Endothelial cell of umbilical vein (primary cell): Measurements from ENCODE around the gene PREP. TPM values are rescaled to one million over a fixed set of nuclear protein-coding genes. Genes with fewer than 3 reads are reported as not detected.

Experiments used
- BruUV-seq: library from RNA; stranded (reverse); fragments of 400-500 nt; replicated peaks from 2 replicates; lab custom pipeline; 2021; lab: Mats Ljungman, UMichigan
- CTCF ChIA-PET: fragments of 300-600, 350-600 bp; sonication (Branson Sonifier 250); formaldehyde crosslinking; loops from one replicate; lab custom pipeline; 2021; ENCODE audit warnings: antibody characterized with exemption, inconsistent platforms; lab: Charles Lee
- POLR2A ChIA-PET: fragments of 300-600, 350-600 bp; sonication (Branson Sonifier 250); formaldehyde crosslinking; loops from one replicate; lab custom pipeline; 2021; ENCODE audit warnings: antibody characterized with exemption, inconsistent platforms; lab: Charles Lee
- DNase-seq: peaks from one replicate; pipeline ENCODE4 v3.0.0-alpha.2; 2011; ENCODE audit warnings: low read depth, low spot score
- FAIRE-seq: peaks from 2 replicates; lab custom pipeline; 2011; peaks lifted over from hg19 to GRCh38; lab: Jason Lieb, UNC
- H2AFZ ChIP-seq: 2 replicates; pipeline ENCODE4 v1.6.0; 2012; ENCODE audit warnings: low read depth, low read length, control low read depth, inconsistent platforms
- H3K27ac ChIP-seq: 2 replicates; pipeline ENCODE4 v1.5.1; 2011; ENCODE audit warnings: low read depth, mild to moderate bottlenecking, control low read depth, low read length, moderate library complexity; ENCODE audit not compliant: insufficient read depth
- H3K27me3 ChIP-seq, 2 experiments: 2 replicates each; pipeline versions ENCODE4 v1.6.0 to v1.6.1; 2011; ENCODE audit warnings: low read length in 2 of 2, mixed read lengths in 1 of 2; ENCODE audit not compliant: control insufficient read depth in 2 of 2, insufficient read depth in 2 of 2
- H3K36me3 ChIP-seq, 2 experiments: 2 replicates in 1 of 2; 3 replicates in 1 of 2; pipeline ENCODE4 v1.5.1; 2011; ENCODE audit warnings: low read length in 2 of 2, mild to moderate bottlenecking in 1 of 2, moderate library complexity in 1 of 2; ENCODE audit not compliant: control insufficient read depth in 2 of 2, insufficient read depth in 2 of 2; ENCODE audit errors: extremely low read depth in 1 of 2
- H3K4me1 ChIP-seq: 3 replicates; pipeline ENCODE4 v1.5.1; 2011; ENCODE audit warnings: mild to moderate bottlenecking, low read length; ENCODE audit not compliant: control insufficient read depth, insufficient read depth; ENCODE audit errors: extremely low read depth
- H3K4me2 ChIP-seq: 2 replicates; pipeline ENCODE4 v1.6.1; 2011; ENCODE audit warnings: low read length, control low read depth, mixed read lengths; ENCODE audit not compliant: insufficient read depth
- H3K4me3 ChIP-seq, 3 experiments: fragments of 200-600 bp in 1 of 3; sonication (generic), shearing (Covaris generic) in 1 of 3; replicated peaks in 1 of 3; 2 replicates each; pipeline ENCODE4 v1.5.1; 2011 to 2016; ENCODE audit warnings: control low read depth in 3 of 3, low read length in 3 of 3, mild to moderate bottlenecking in 2 of 3, inconsistent platforms in 1 of 3, low read depth in 1 of 3, moderate library complexity in 1 of 3; ENCODE audit not compliant: insufficient read depth in 1 of 3
- H3K79me2 ChIP-seq: 2 replicates; pipeline ENCODE4 v1.6.0; 2012; ENCODE audit warnings: low read length, inconsistent platforms; ENCODE audit not compliant: control insufficient read depth, insufficient read depth
- H3K9ac ChIP-seq: replicated peaks from 2 replicates; pipeline ENCODE3; 2011; ENCODE audit warnings: low read length, control low read depth; ENCODE audit not compliant: insufficient read depth; ENCODE audit errors: extremely low read depth
- H3K9me1 ChIP-seq: replicated peaks from 3 replicates; pipeline ENCODE4 v1.6.0; 2011; ENCODE audit warnings: mild to moderate bottlenecking, low read length; ENCODE audit not compliant: control insufficient read depth, insufficient read depth; ENCODE audit errors: extremely low read depth
- H3K9me3 ChIP-seq: replicated peaks from 2 replicates; pipeline ENCODE4 v1.5.1; 2012; ENCODE audit warnings: low read length, inconsistent platforms; ENCODE audit not compliant: control insufficient read depth, insufficient read depth
- H4K20me1 ChIP-seq: replicated peaks from 2 replicates; pipeline ENCODE3; 2011; ENCODE audit warnings: mild to moderate bottlenecking, low read length; ENCODE audit not compliant: control insufficient read depth, insufficient read depth; ENCODE audit errors: extremely low read depth
- CTCF ChIP-seq, 2 donors: IDR thresholded peaks; 1 replicate in 1 of 2; 2 replicates in 1 of 2; pipeline ENCODE4 v1.5.1; 2011; ENCODE audit warnings: low read length in 2 of 2, mild to moderate bottlenecking in 2 of 2, moderate library complexity in 2 of 2, control low read depth in 1 of 2, inconsistent platforms in 1 of 2, low read depth in 1 of 2; ENCODE audit not compliant: insufficient read depth in 1 of 2; ENCODE audit errors: extremely low read depth in 1 of 2
- EZH2 ChIP-seq: IDR thresholded peaks from 2 replicates; pipeline ENCODE4 v1.6.1; 2012; ENCODE audit warnings: borderline replicate concordance, low read depth, mild to moderate bottlenecking, moderate library complexity, low read length, inconsistent platforms; ENCODE audit not compliant: severe bottlenecking
- FOS ChIP-seq: IDR thresholded peaks from 2 replicates; pipeline ENCODE4 v1.6.1; 2011; ENCODE audit warnings: mild to moderate bottlenecking, low read length, moderate library complexity, borderline replicate concordance; ENCODE audit not compliant: insufficient read depth
- GATA2 ChIP-seq: IDR thresholded peaks from 2 replicates; pipeline ENCODE4 v1.7.0; 2011; ENCODE audit warnings: low read depth, mild to moderate bottlenecking, moderate library complexity, mixed read lengths, low read length; ENCODE audit not compliant: insufficient read length, insufficient read depth
- JUN ChIP-seq: IDR thresholded peaks from 2 replicates; pipeline ENCODE4 v1.6.1; 2011; ENCODE audit warnings: borderline replicate concordance, low read depth; ENCODE audit not compliant: insufficient read length, insufficient read depth
- MYC ChIP-seq: IDR thresholded peaks from one replicate; pipeline ENCODE4 v1.6.1; 2011; ENCODE audit warnings: mild to moderate bottlenecking, low read depth, low read length
- POLR2A ChIP-seq: IDR thresholded peaks from 2 replicates; pipeline ENCODE4 v1.6.1; 2012; ENCODE audit warnings: low read depth, mild to moderate bottlenecking, control low read depth, low read length
- POLR2AphosphoS5 ChIP-seq: IDR thresholded peaks from 2 replicates; pipeline ENCODE4 v1.6.1; 2012; ENCODE audit warnings: low read depth, mild to moderate bottlenecking, control low read depth, low read length, moderate library complexity; ENCODE audit not compliant: insufficient read depth
- dilution Hi-C: fragments of 300-500 bp; cut with MboI; formaldehyde crosslinking; loops from one replicate; pipeline ENCODE4 v1.15.0; 2019; ENCODE audit warnings: low sequenced_read_pairs; ENCODE audit not compliant: extremely low pct_ligation_motif_present
- intact Hi-C: fragments of 100-400 bp; cut with micrococcal nuclease; formaldehyde crosslinking; loops from one replicate; pipeline ENCODE4 v1.10.0; 2022
- polyA plus RNA-seq, 4 experiments: library from polyadenylated mRNA; depleted of rRNA in 3 of 4; stranded (reverse) in 3 of 4; unstranded in 1 of 4; fragments of >200 nt; gene quantifications; 2 replicates each; pipeline versions ENCODE4 v1.2.1 to v1.2.3, GENCODE V29; 2011 to 2012; ENCODE audit warnings: missing spikeins in 1 of 4
- total RNA-seq: library from RNA; stranded (reverse); gene quantifications from 2 replicates; pipeline ENCODE4 v1.2.3, GENCODE V29; 2021
- TF ChIP-seq, protein P1 (sequence below): IDR thresholded peaks from 2 replicates; pipeline ENCODE4 v1.6.1; 2011; ENCODE audit not compliant: insufficient read depth, insufficient read length

PREP gene
- total and polyA plus RNA-seq, 2 donors (not counting 3 experiments of a cell fraction or from before 2014, with no cell fraction given): 17.2 to 37.7 TPM

GRCh38 chr6:105331927-105332326, 71.0 kb downstream of the PREP start:
- CTCF ChIA-PET: no interaction called here
- BruUV-seq: no TSS peak

More at GRCh38 chr6:105331927-105332326, 71.0 kb downstream of the PREP start:
- no peak overlapping the region for H2AFZ ChIP-seq
- dilution Hi-C loops (no loop called here), intact Hi-C loops (no loop called here)
- H3K9me1 ChIP-seq: no peaks in the 10 kb centered on the region
- no peak overlapping the region for H3K4me2 ChIP-seq
- POLR2A ChIA-PET: no interaction called here
- no peaks in the 10 kb centered on the region for H3K9me3 ChIP-seq
- FAIRE-seq: no peak
- TF ChIP-seq GATA2: no peak
- TF ChIP-seq POLR2A: no peak
- no peak for TF ChIP-seq POLR2AphosphoS5
- no peak for TF ChIP-seq CTCF (IDR thresholded peaks at IDR 0.05; ENCODE audit: extremely low read depth in 1 of 2, insufficient read depth in 1 of 2, low read depth in 1 of 2, low read length in 2 of 2)
- TF ChIP-seq, protein P1, sequence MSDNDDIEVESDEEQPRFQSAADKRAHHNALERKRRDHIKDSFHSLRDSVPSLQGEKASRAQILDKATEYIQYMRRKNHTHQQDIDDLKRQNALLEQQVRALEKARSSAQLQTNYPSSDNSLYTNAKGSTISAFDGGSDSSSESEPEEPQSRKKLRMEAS: no peak
- no peak for TF ChIP-seq JUN
- no peak for TF ChIP-seq MYC
- TF ChIP-seq EZH2: no peak
- no peak for TF ChIP-seq FOS
- H3K27me3 ChIP-seq: no peaks in the 10 kb centered on the region
- no peaks in the 10 kb centered on the region for H4K20me1 ChIP-seq
- H3K9ac ChIP-seq: no peak overlapping the region
- H3K27ac ChIP-seq: no peak overlapping the region
- no peak for DNase-seq
- peaks cover 2 to 8% of the 10 kb centered on the region in 2 experiments for H3K36me3 ChIP-seq
- H3K79me2 ChIP-seq: no peaks in the 10 kb centered on the region
- H3K4me1 ChIP-seq: no peaks in the 10 kb centered on the region
- H3K4me3 ChIP-seq: no peak overlapping the region
